Suprapubic skin (tissue), 4 donors: ENCODE data around the gene CAMSAP1. TPM values are rescaled to one million over a fixed set of nuclear protein-coding genes. Genes with fewer than 3 reads are reported as not detected.

ENCODE experiments used
- DNase-seq, 2 donors: peaks; one replicate each; pipeline ENCODE4 v3.0.0-alpha.2; 2019; ENCODE audit warnings: low spot score in 2 of 2
- H3K27ac ChIP-seq: fragments of 200-600 bp; sonication (generic); one replicate; pipeline ENCODE4 v1.5.1; 2019
- H3K27me3 ChIP-seq: fragments of 200-600 bp; sonication (generic); one replicate; pipeline ENCODE4 v1.5.1; 2019
- H3K36me3 ChIP-seq: fragments of 200-600 bp; sonication (generic); one replicate; pipeline ENCODE4 v1.5.1; 2019
- H3K4me1 ChIP-seq: fragments of 200-600 bp; sonication (generic); one replicate; pipeline ENCODE4 v1.5.1; 2019
- H3K4me3 ChIP-seq: fragments of 200-600 bp; sonication (generic); one replicate; pipeline ENCODE4 v1.5.1; 2019; ENCODE audit warnings: mild to moderate bottlenecking
- H3K9me3 ChIP-seq: fragments of 200-600 bp; sonication (generic); one replicate; pipeline ENCODE4 v1.5.1; 2019
- CTCF ChIP-seq, 2 donors: fragments of 200-600 bp in 1 of 2; fragments of 450-650 bp in 1 of 2; sonication (generic) in 1 of 2; IDR thresholded peaks; one replicate each; pipeline ENCODE4 v1.5.1; 2016 to 2019; ENCODE audit warnings: antibody characterized with exemption in 2 of 2, mild to moderate bottlenecking in 1 of 2, moderate library complexity in 1 of 2
- EP300 ChIP-seq: sonication (generic); formaldehyde crosslinking; IDR thresholded peaks from one replicate; pipeline ENCODE4 v1.6.1; 2017; ENCODE audit warnings: antibody characterized with exemption
- POLR2A ChIP-seq, 2 donors: fragments of 450-650 bp; IDR thresholded peaks; one replicate each; pipeline ENCODE4 v1.6.1; 2017; ENCODE audit warnings: antibody characterized with exemption in 2 of 2, mild to moderate bottlenecking in 2 of 2, moderate library complexity in 2 of 2
- POLR2AphosphoS5 ChIP-seq, 3 donors: sonication (generic); formaldehyde crosslinking; IDR thresholded peaks; one replicate each; pipeline ENCODE4 v1.6.1; 2017; ENCODE audit warnings: antibody characterized with exemption in 3 of 3
- WGBS: methylation state at CpG from one replicate; pipeline ENCODE4 v1.1.5; 2018; 5-methylcytosine and 5-hydroxymethylcytosine counted together
- total RNA-seq, 4 donors: library from RNA; depleted of rRNA; stranded (reverse); fragments of >200 nt; gene quantifications; one replicate each; pipeline ENCODE4 v1.1.0, GENCODE V29; 2016

Gene CAMSAP1
- total RNA-seq, 4 donors from 2014 or later: 42.0 to 58.3 (median 54.9) TPM

- WGBS: 80% methylated on average over 23 of the region's 44 CpGs
- Histone ChIP-seq H3K27me3 (peaks cover 52% of the 10 kb centered on the region), H3K4me3 (no peak overlapping the region), H3K36me3 (no peaks in the 10 kb centered on the region), H3K9me3 (no peaks in the 10 kb centered on the region), H3K4me1 (no peaks in the 10 kb centered on the region), H3K27ac (no peak overlapping the region)
- no peak for DNase-seq
- TF ChIP-seq POLR2A (IDR thresholded peaks at IDR 0.05): no peak
- no peak for TF ChIP-seq CTCF (IDR thresholded peaks at IDR 0.05)
- TF ChIP-seq POLR2AphosphoS5 (IDR thresholded peaks at IDR 0.05): no peak
- TF ChIP-seq EP300: no peak
Measured at GRCh38 chr9:135786146-135786690, 121.1 kb downstream of the CAMSAP1 start.

DNA sequence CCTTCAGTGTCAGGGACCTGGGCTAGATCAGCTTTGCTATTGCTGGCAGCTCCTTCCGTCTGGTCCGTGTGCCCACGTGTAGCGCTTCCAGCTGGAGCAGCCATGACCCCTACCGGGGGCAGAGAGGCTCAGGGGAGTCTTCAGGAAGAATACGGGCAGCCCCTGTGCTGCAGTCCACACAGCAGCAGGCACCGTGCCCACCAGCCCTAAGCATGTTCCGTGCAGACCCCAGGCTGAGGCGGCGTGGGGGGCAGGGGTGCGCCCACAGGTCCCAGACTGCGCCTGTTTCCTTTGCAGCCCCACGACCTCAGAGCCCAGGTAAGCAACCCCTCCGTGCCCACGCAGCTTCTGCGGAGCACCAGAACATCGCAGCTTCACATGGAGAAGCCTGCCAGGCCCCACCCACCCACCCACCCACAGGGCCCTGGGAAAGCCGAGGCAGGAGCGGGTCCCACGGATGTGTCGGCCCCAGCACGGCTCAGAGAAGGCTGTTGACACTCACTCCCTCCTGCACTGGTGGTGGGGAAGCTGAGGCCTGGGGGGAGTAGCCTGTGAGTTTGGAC lies 122.3 kb downstream of the CAMSAP1 start:
- no peak overlapping the region for H3K27ac ChIP-seq
- peaks cover 46% of the 10 kb centered on the region for H3K27me3 ChIP-seq
- no peak overlapping the region for H3K4me3 ChIP-seq
- DNase-seq: no peak
- no peaks in the 10 kb centered on the region for H3K4me1 ChIP-seq
- TF ChIP-seq POLR2A (IDR thresholded peaks at IDR 0.05): no peak
- 60% methylated on average over 2 of the region's 22 CpGs for WGBS
- no peaks in the 10 kb centered on the region for H3K9me3 ChIP-seq
- H3K36me3 ChIP-seq: no peaks in the 10 kb centered on the region

DNA sequence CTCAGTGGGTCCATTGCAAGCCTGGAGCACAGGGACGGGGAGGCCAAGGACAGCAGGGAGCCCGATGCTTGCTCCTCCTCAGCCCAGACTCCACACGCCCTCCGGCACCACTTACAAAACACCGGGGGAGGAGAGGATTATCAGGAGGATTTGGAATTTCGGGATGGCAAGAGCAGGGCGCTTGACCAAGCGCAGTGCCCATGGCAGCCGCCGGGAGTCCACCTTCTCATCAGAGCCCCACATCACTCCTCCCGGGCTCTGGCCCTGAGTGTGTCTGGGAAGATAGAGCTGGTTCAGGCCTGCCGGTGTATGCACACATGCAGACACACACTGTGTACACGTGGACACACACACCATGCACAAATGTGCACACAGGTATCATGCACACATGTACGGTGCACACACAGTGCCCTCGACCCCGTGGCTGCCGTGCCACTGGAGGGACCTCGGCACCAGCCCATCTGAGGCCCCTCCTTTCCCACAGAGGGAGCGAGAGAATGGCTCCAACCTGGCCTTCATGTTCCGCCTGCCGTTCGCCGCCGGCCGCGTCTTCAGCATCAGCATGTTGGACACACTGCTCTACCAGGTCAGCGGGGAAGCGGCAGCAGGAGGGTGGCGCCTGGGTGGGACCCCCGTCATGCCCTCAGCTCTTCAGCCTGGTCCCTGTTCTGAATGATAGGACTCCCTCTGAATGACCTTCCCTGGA lies 123.7 kb downstream of the CAMSAP1 start:
- Histone ChIP-seq H3K9me3 (no peaks in the 10 kb centered on the region), H3K36me3 (no peaks in the 10 kb centered on the region), H3K4me3 (no peak overlapping the region), H3K4me1 (no peaks in the 10 kb centered on the region), H3K27ac (no peak overlapping the region), H3K27me3 (peaks cover 39% of the 10 kb centered on the region)
- TF ChIP-seq EP300: no peak
- TF ChIP-seq CTCF (IDR thresholded peaks at IDR 0.05): no peak
- TF ChIP-seq POLR2A (IDR thresholded peaks at IDR 0.05): no peak
- no peak for TF ChIP-seq POLR2AphosphoS5 (IDR thresholded peaks at IDR 0.05)
- 90% methylated on average over 12 of the region's 30 CpGs for WGBS
- DNase-seq: no peak

DNA sequence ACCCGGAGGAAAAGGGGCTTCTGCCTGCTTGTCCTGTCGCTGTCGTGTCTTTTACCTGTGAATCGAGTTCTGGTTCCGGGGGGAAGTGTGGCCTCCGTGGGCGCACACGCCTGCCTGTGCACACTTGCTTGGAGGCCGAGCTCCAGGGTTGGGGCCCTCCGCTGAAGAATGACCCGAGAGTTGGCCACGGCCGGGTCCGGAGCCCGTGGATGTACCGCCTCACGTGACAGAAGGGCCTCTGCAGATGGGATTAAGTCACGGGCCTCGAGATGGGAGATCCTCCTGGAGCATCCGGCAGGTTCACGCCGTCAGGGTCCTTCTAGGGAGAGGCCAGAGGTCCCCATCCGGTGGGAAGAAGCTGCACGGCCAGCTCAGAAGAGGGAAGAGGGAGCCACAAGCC lies 124.4 kb downstream of the CAMSAP1 start:
- no peaks in the 10 kb centered on the region for H3K4me1 ChIP-seq
- no peak for DNase-seq
- TF ChIP-seq EP300: no peak
- no peak for TF ChIP-seq CTCF (IDR thresholded peaks at IDR 0.05)
- TF ChIP-seq POLR2AphosphoS5 (IDR thresholded peaks at IDR 0.05): no peak
- no peak for TF ChIP-seq POLR2A (IDR thresholded peaks at IDR 0.05)
- no peaks in the 10 kb centered on the region for H3K36me3 ChIP-seq
- H3K9me3 ChIP-seq: no peaks in the 10 kb centered on the region
- no peak overlapping the region for H3K27ac ChIP-seq
- H3K27me3 ChIP-seq: peaks cover 32% of the 10 kb centered on the region
- H3K4me3 ChIP-seq: no peak overlapping the region
- WGBS: 90% methylated on average over 14 of the region's 24 CpGs

GRCh38 chr9:135780626-135781025 lies 126.7 kb downstream of the CAMSAP1 start:
- H3K27me3 ChIP-seq: peaks cover 32% of the 10 kb centered on the region
- no peak for TF ChIP-seq POLR2A (IDR thresholded peaks at IDR 0.05)
- TF ChIP-seq CTCF (IDR thresholded peaks at IDR 0.05): no peak
- no peak for TF ChIP-seq POLR2AphosphoS5 (IDR thresholded peaks at IDR 0.05)
- no peak for TF ChIP-seq EP300
- H3K4me3 ChIP-seq: no peak overlapping the region
- H3K36me3 ChIP-seq: no peaks in the 10 kb centered on the region
- no peaks in the 10 kb centered on the region for H3K4me1 ChIP-seq
- H3K9me3 ChIP-seq: no peaks in the 10 kb centered on the region
- WGBS: 90% methylated on average over 7 of the region's 21 CpGs
- DNase-seq: no peak
- no peak overlapping the region for H3K27ac ChIP-seq
